ENCODE measurements around the gene NOCT.
A peak's percentile ranks its signal among the peaks of the same experiment; 100 is the strongest.
"Not testable (repeated sequence)": the region's sequence is repeated elsewhere in the genome, so short reads cannot be mapped to it uniquely, and the experiment has no call there.

NOCT gene

GRCh38 chr4:139015269-139015947 lies at the start of gene NOCT:
Gene NOCT (plus strand): TSS chr4:139015781. CDS start chr4:139015982, 201 bp downstream.
- peak; percentile 94 for DNase-seq (ENCODE audit: low read depth, low spot score)

- DNase-seq (ENCODE audit: low read depth, low spot score): no peak
Observed at GRCh38 chr4:138967313-138967712, 48.3 kb upstream of the NOCT start.

- DNase-seq (ENCODE audit: low read depth, low spot score): peak; percentile 67
Observed at GRCh38 chr4:138972956-138973801, 42.4 kb upstream of the NOCT start.

GRCh38 chr4:138975225-138975624 lies 40.4 kb upstream of the NOCT start:
- peak; percentile 56 for DNase-seq (ENCODE audit: low read depth, low spot score)

GRCh38 chr4:138976526-138976925 lies 39.1 kb upstream of the NOCT start:
- DNase-seq (ENCODE audit: low read depth, low spot score): no peak

GRCh38 chr4:138977524-138977923 lies 38.1 kb upstream of the NOCT start:
- DNase-seq (ENCODE audit: low read depth, low spot score): peak; percentile 10

- DNase-seq (ENCODE audit: low read depth, low spot score): peak; percentile 63
Observed at GRCh38 chr4:138978028-138978585, 37.5 kb upstream of the NOCT start.

GRCh38 chr4:138978600-138978999 lies 37.0 kb upstream of the NOCT start:
- DNase-seq (ENCODE audit: low read depth, low spot score): peak; percentile 88

- no peak for DNase-seq (ENCODE audit: low read depth, low spot score)
Observed at GRCh38 chr4:138979742-138980141, 35.8 kb upstream of the NOCT start.

- DNase-seq (ENCODE audit: low read depth, low spot score): no peak
Observed at GRCh38 chr4:138981930-138982390, 33.6 kb upstream of the NOCT start.

GRCh38 chr4:138982754-138983153 lies 32.8 kb upstream of the NOCT start:
- peak; percentile 10 for DNase-seq (ENCODE audit: low read depth, low spot score)

- no peak for DNase-seq (ENCODE audit: low read depth, low spot score)
Observed at GRCh38 chr4:138983690-138984089, 31.9 kb upstream of the NOCT start.

- DNase-seq (ENCODE audit: low read depth, low spot score): no peak
Observed at GRCh38 chr4:138984647-138985046, 30.9 kb upstream of the NOCT start.

GRCh38 chr4:138992676-138993075 lies 22.9 kb upstream of the NOCT start:
- DNase-seq (ENCODE audit: low read depth, low spot score): no peak

GRCh38 chr4:138996090-138996489 lies 19.5 kb upstream of the NOCT start:
- no peak for DNase-seq (ENCODE audit: low read depth, low spot score)

- no peak for DNase-seq (ENCODE audit: low read depth, low spot score)
Observed at GRCh38 chr4:138999666-139000065, 15.9 kb upstream of the NOCT start.

- not testable (repeated sequence) for DNase-seq (ENCODE audit: low read depth, low spot score)
Observed at GRCh38 chr4:139000134-139000533, 15.4 kb upstream of the NOCT start.

- not testable (repeated sequence) for DNase-seq (ENCODE audit: low read depth, low spot score)
Observed at GRCh38 chr4:139001430-139001829, 14.2 kb upstream of the NOCT start.

- DNase-seq (ENCODE audit: low read depth, low spot score): not testable (repeated sequence)
Observed at GRCh38 chr4:139003668-139004067, 11.9 kb upstream of the NOCT start.

- DNase-seq (ENCODE audit: low read depth, low spot score): no peak
Observed at GRCh38 chr4:139005774-139006173, 9.8 kb upstream of the NOCT start.

- DNase-seq (ENCODE audit: low read depth, low spot score): no peak
Observed at GRCh38 chr4:139007640-139008039, 7.9 kb upstream of the NOCT start.

GRCh38 chr4:139008278-139008677 lies 7.3 kb upstream of the NOCT start:
- DNase-seq (ENCODE audit: low read depth, low spot score): not testable (repeated sequence)

Data from ELF-1 (cell line).